GM18526 (cell line): ENCODE data around the gene PPP1R16B.

ENCODE experiments used
- POLR2A ChIP-seq: IDR thresholded peaks from 3 replicates; pipeline ENCODE4 v1.6.1; 2011; ENCODE audit not compliant: insufficient read length; ENCODE audit errors: extremely low read depth

The PPP1R16B gene

GRCh38 chr20:38937000-38937399 lies 131.5 kb downstream of the PPP1R16B start:
- no peak for TF ChIP-seq POLR2A

- no peak for TF ChIP-seq POLR2A
Measured at GRCh38 chr20:38937978-38938473, 132.5 kb downstream of the PPP1R16B start.

- no peak for TF ChIP-seq POLR2A
Measured at GRCh38 chr20:38939686-38940085, 134.2 kb downstream of the PPP1R16B start.

- TF ChIP-seq POLR2A = no peak
Measured at GRCh38 chr20:38940644-38941043, 135.1 kb downstream of the PPP1R16B start.

GRCh38 chr20:38941726-38942389 lies 136.4 kb downstream of the PPP1R16B start:
- no peak for TF ChIP-seq POLR2A

GRCh38 chr20:38945012-38945411 lies 139.5 kb downstream of the PPP1R16B start:
- no peak for TF ChIP-seq POLR2A

- TF ChIP-seq POLR2A = no peak
Measured at GRCh38 chr20:38946836-38947235, 141.3 kb downstream of the PPP1R16B start.

- no peak for TF ChIP-seq POLR2A
Measured at GRCh38 chr20:38947931-38948362, 142.4 kb downstream of the PPP1R16B start.

- no peak for TF ChIP-seq POLR2A
Measured at GRCh38 chr20:38950254-38950653, 144.8 kb downstream of the PPP1R16B start.

GRCh38 chr20:38951611-38952010 lies 146.1 kb downstream of the PPP1R16B start:
- no peak for TF ChIP-seq POLR2A

- TF ChIP-seq POLR2A = no peak
Measured at GRCh38 chr20:38952153-38952552, 146.7 kb downstream of the PPP1R16B start.

- no peak for TF ChIP-seq POLR2A
Measured at GRCh38 chr20:38953630-38954340, 148.3 kb downstream of the PPP1R16B start.

GRCh38 chr20:38957235-38957876 lies 151.9 kb downstream of the PPP1R16B start:
- no peak for TF ChIP-seq POLR2A

GRCh38 chr20:38957915-38958485 lies 152.5 kb downstream of the PPP1R16B start:
- TF ChIP-seq POLR2A = no peak

- TF ChIP-seq POLR2A = no peak
Measured at GRCh38 chr20:38961530-38962043, 156.1 kb downstream of the PPP1R16B start.

GRCh38 chr20:38962044-38962927 lies 156.8 kb downstream of the PPP1R16B start, which contains the start of gene DHX35:
TSS of gene DHX35 (plus strand) at chr20:38962344. CDS start at chr20:38962368, 24 bp downstream.
- TF ChIP-seq POLR2A = peak; percentile 52
